ENCODE results near the gene SLC22A5. TPM values are rescaled to one million over a fixed set of nuclear protein-coding genes. Genes with fewer than 3 reads are reported as not detected.

SLC22A5 gene
- polyA plus RNA-seq, 1 donor: 14.9 TPM

DNA sequence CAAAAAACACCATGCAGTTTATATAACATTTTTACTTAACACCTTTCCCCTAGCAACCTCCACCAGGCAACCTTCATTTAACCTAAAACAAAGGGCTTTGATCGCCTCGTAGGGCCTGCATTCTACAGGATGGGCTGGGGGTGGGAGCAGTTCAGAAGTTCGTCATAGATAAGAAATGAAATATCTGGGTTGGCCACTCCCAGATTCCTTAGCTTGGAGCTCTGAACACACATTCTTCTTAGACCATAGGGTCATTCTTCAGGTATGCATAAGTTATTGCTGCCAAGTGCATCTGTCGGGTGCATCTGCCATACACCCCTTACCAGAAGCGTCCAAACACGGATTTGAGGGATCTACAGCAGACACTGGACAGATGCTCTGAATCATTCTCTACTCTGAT, 4.3 kb upstream of the SLC22A5 start:
- DNase-seq (ENCODE audit: low read depth): no peak

DNA sequence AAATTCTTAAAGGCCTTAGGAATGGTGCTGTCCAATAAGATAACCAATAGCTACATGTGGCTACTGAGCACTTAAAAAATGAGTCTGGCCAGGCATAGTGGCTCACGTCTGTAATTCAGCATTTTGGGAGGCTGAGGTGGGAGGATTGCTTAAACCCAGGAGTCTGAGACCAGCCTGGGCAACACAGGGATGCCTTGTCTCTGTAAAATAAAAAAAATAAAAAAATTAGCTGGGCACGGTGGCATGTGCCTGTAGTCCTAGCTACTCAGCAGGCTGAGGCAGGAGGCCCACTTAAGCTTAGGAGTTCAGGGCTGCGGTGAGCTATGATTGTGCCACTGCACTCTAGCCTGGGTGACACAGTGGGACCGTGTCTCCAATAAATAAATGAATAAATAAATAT, 1.3 kb upstream of the SLC22A5 start:
- DNase-seq (ENCODE audit: low read depth): no peak

DNA sequence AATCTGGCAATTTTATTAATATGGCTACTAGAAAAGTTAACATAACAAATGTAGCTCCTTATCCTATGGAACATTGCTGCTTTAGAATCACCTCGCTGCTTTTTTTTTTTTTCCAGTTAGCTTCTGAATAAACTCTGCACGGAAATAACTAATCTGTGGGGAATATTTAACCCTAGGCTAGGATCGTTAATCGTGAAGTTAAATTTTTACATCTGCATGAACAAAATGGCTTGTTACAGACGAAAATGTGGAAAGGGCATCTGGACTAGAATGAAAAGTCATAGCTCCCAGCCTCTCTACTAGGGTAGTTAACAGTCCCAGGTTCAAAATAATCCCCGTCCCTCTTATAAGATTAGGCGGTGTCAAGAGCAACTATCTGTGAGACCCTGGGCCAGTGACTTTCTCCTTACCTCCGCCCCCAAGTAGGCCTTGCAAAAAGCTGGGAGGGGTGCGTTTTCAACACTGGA, 470 bp upstream of the SLC22A5 start:
- DNase-seq (ENCODE audit: low read depth): no peak

DNA sequence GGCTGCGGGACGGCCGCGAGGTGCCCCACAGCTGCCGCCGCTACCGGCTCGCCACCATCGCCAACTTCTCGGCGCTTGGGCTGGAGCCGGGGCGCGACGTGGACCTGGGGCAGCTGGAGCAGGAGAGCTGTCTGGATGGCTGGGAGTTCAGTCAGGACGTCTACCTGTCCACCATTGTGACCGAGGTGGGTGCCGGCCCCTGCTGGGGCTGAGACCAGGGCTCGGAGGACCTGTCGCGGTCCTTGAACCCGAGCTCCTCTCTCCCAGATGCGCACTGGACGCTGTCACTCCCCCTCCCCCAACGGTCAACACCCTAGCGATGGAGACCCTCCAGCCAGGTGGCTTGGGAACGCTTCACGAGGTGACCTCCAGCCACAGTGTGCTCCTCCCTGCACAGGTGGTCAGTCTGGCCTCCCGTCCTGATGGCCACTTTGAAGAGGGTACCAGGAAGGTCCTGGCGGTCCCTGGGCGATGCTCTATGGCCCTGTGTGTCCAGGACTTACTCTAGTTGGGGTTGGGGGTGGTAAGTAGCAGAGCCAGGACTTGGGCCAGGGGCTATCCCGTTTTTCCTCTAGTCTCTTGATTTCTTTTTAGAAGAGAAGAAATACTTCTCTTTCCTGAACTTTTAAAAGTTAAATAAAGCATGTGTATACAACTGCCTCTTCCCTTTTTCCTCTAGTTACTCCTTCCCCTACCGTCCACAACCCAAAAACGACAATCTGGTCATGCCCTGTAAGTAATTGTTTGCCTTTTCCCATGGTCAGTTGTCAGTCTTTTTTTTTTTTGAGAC, 866 bp downstream of the SLC22A5 start:
- no peak for DNase-seq (ENCODE audit: low read depth)

DNA sequence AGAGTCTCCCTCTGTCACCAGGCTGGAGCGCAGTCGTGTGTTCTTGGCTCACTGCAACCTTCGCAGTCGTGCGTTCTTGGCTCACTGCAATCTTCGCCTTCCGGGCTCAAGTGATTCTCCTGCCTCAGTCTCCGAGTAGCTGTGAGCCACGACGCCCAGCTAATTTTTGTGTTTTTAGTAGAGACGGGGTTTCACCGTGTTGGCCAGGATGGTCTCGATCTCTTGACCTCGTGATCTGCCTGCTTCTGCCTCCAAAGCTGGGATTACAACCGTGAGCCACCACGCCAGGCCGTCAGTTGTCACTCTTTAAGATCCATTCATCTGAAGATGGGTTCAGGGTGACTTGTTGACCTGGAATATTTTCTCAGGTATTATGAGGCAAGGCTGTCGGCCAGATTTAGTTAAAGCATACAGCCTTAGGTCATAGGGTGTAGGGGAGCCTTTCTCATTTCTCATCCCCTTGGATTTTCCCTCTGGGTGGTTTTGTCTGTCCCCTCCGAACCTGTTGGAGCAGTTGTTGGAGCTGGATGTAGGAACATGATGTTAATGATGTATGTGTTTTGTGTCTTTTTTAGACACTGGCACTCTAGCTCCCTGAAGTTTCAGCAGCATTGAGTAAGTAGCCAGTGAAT, 1.6 kb downstream of the SLC22A5 start:
- DNase-seq (ENCODE audit: low read depth): no peak

DNA sequence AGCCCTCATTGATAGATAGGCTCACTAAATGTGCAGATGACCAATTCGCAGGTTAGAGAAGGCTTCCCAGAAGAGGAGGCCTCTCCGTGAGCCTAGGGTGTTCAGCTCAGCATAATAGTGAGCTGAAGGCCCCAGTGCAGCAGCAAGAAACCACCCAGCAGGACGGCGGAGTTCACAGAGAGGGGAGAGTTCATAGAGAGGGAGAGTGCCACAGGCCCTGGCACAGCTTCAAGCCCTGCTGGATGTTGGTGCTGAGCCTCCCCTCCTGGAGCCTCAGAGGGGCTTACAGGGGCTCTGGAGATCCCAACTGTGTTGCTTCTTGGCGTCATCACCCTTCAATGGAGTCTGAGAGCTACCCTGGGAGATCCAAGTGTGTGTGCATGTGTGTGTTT, 2.1 kb downstream of the SLC22A5 start:
- no peak for DNase-seq (ENCODE audit: low read depth)

DNA sequence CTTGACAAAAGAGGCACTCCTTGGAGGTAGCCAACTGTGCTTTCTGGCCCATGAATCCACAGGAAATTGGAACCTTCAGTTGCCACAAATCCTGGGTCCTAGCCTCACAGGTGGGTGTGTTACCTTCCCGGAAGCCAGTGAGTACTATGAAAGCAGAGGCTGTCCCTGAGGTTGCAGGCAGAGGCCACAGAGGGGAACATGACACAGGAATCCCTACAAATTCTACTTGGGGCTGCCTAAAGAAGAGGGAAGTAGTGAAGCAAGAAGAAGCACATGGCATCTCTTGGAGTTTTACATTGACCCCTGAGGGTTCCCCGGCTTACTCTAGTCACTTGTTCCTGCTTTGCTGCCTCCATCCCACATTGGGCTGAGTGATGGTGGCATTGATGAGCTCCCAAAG, 2.6 kb downstream of the SLC22A5 start:
- DNase-seq (ENCODE audit: low read depth): no peak

DNA sequence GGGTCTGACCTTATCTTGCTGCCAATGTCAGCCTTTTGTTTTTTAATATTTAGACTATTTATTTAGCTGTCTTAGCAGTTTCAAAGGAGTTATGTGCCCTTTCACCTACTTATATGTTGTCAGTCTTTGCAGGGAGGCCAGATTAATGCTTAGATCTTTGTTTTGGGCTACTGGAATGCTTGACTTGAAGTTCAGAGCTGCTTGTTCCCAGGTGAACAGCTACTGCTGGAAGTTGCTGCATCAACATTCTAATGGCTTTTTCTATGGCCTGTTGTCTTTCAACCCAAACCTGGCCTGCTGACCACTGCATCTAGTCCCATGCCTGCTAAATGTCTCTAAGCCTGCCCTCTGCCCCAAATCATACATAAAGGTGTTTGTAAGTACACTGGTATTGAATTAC, 3.0 kb downstream of the SLC22A5 start:
- DNase-seq (ENCODE audit: low read depth): no peak

DNA sequence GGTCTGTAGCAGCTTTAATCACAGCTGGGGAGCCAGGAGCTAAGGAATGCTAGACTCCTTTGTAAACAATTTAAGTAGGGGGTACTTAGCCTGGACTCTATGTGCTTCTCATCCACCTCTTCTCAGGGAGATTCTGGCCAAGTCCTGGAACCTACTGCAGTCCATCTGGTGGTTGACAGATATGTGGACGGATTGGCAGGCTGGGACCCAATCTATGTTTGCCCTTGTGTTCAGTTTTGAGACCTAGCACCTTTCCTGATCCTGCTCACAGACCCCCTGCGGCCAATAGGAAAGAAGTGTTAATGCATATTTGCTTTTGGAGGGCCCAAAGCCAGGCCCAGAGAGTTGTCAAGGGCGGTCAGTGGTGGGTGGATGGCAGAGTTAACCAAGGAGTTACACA, 6.4 kb downstream of the SLC22A5 start:
- DNase-seq (ENCODE audit: low read depth): no peak

DNA sequence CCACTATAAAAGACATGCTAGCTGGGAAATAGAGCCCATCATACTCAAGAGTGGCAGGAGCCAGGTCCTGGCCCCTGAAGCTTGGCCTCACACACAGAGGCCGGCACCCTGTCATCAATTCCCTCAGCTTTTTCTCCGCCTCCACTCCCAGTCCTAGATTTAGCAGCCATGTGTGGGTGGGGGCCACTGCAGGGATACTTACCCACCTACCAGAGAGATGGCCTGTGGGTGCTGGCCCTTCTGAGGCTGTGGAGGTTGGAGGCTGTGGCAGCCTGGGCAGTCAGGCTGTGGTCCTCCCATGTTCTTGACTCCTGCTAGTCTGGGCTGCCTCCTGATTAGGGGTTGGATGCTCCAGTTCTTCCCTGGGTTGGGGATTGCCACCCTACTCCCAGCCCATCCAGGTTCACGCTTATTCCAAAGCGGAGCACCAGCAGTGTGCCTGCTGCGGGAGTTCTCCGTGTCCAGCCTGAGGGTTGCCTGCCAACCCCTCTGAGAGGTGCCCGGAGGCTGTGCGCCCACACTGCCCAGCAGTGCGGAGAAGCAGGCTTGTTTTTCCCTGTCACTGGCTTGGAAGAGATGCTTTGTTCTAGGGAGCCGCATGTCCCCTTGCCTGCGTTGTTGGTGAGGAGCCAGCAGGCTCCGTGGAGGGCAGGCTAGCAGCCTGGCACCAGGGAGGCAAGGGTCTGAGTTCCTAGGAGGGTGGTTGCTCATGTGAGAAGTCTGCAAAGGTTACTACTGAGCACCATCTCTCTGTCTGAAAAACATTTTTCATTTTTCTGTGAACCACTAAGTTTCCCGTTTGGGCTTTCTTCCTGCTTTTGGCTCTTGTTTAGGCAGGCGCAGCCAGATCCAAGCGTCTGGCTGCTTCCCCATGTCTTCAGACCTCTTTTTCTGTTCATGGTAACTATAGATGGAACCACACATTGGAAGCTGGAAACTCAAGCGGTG, 7.5 kb downstream of the SLC22A5 start:
- no peak for DNase-seq (ENCODE audit: low read depth)

DNA sequence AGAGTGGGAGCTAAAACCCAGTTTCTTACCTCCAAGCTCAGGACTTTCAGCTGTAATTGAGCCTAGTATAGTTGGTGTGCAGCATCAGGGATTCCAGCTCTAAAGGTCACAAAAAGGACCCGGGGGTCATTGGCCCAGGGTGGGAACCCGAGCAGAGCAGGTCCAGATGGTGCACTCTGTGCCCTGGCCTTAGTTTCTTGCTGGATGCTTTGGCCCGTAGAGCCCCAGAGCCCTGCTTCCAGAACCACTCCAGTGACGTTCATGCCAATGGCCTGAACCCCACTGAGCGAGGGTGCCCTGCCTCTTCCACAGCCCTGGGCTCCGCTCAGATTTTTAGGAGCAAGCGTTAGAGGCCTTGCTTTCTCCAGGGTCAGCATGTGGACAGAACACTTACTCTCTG, 8.2 kb downstream of the SLC22A5 start:
- no peak for DNase-seq (ENCODE audit: low read depth)

DNA sequence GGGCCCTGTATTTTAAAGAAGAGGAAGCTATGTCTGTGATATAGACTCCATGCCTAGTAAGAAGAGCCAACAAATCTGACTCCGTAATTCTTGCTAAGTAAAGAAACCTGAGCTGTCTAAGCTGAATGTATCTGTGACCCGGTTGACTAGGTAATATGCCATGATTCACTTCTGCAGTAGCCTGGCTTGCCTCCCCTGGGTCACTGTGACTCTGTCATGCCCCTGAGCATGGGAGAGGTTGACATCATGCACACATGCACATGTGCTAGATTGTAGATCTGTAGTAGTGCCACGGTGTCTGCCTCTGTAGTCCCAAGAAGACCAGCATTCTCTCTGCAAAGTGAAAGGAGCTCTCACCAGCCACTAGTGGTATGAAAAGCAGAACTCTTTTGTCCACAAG, 9.1 kb downstream of the SLC22A5 start:
- no peak for DNase-seq (ENCODE audit: low read depth)

DNA sequence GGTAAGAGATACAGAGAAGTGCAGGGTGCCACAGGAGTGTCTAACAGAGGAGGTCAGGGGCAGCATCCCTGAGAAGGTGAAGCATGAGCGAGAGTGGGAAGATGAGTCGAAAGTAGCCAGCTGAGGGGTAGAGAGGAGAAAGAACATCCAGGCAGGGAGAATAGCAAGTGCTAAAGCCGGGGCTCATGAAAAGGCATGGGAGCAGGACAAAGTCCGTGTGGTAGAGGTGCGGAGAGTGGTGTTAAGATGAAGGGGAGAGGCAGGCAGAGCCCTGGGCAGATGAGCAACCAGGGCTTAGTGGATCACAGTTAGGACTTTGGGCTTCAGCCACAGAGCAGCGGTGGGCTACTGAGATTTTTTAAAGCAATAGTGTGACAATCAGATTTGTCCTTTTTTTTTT, 10.5 kb downstream of the SLC22A5 start:
- DNase-seq (ENCODE audit: low read depth): no peak

DNA sequence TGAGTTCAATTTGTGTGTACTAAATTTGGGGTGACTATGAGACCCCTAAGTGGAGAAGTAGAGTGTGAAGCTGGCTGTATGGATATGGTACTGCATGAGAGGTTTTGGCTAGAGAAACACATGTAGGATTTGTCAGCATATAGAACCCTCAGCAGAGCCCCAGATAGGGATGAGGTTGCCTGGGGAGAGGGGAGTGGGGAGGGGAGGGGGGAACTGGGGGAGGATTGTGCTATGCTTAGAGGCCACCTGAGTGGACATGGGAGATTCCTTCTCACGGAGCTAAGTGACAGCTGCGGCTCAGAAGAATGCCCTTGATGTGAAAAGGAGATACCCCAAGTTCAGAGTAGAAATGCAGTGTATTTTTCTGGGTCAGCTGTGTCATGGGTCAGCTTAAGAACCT, 11.2 kb downstream of the SLC22A5 start:
- DNase-seq (ENCODE audit: low read depth): no peak

DNA sequence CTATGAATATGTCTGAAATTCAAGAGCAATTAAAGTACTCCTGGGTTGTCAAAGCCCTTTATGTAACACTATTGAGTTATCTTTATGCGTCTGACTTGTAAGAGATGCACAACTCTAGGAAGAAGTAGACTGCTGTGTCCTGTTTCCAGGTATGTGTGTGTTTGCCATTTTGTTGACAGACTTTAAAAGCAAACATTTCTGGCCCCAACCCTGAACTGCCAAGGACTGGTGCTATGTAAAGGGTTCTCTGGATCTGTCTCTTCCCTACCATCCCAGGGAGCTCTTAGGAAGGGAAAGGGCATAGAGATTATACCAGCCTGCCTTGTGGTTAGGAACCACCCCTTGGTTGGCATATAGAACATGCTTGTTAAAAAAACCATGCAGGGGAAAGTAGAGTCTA, 12.1 kb downstream of the SLC22A5 start:
- no peak for DNase-seq (ENCODE audit: low read depth)

DNA sequence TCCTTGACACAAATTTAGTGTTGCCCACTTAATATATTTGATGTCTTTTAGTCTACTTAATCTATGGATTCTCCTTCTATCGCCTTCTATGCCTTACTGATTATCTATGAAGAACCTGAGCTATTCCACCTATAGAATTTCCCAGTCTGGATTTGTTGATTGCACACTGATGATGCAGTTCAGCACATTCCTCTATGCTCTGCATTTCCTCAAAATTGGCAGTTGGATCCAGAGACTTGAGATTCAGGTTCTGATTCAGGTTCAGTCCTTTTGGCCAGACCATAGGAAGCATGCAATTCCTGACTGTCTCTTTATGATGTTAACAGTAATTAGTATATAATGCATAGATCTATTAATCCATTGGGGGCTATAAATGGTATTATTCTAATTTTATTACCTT, 13.8 kb downstream of the SLC22A5 start:
- no peak for DNase-seq (ENCODE audit: low read depth)

DNA sequence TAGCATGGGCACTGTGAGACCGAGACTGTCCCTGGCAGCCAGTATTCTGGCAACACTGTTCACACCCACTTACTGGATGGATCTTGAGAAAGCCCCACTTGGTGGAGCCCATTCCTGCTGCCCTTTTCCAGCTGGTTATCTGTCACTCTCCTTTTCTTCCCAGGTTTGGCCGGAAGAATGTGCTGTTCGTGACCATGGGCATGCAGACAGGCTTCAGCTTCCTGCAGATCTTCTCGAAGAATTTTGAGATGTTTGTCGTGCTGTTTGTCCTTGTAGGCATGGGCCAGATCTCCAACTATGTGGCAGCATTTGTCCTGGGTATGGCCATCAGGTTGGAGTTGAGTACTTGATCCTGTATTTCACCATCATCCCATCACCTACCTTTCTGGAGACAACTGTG, 14.5 kb downstream of the SLC22A5 start:
- no peak for DNase-seq (ENCODE audit: low read depth)

DNA sequence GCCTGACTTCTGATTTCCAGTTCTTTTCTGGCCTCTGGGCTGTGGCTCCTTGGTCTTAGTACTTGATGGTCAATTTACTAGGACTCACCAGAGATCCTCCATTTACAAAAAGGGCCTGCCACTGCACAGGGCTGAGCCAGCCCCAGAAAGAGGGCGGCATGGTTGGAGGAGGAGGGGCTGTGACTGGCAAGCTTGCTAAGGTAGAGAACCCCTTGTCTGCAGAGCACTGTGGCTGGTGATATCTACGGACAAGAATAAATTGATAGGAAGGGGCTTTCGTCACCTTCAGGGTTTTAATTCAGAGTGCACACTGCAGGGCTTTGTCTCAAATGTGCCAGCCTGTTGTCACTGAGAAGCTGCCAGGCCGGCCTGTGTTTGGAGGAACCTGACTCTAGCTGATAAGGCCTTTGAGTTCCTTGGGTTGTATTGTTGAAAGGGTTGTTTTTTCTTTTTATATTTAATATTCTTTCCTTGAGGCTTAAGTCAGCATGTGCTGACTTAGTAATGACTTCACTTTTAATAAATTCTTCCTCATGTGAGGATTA, 15.1 kb downstream of the SLC22A5 start:
- DNase-seq (ENCODE audit: low read depth): no peak

DNA sequence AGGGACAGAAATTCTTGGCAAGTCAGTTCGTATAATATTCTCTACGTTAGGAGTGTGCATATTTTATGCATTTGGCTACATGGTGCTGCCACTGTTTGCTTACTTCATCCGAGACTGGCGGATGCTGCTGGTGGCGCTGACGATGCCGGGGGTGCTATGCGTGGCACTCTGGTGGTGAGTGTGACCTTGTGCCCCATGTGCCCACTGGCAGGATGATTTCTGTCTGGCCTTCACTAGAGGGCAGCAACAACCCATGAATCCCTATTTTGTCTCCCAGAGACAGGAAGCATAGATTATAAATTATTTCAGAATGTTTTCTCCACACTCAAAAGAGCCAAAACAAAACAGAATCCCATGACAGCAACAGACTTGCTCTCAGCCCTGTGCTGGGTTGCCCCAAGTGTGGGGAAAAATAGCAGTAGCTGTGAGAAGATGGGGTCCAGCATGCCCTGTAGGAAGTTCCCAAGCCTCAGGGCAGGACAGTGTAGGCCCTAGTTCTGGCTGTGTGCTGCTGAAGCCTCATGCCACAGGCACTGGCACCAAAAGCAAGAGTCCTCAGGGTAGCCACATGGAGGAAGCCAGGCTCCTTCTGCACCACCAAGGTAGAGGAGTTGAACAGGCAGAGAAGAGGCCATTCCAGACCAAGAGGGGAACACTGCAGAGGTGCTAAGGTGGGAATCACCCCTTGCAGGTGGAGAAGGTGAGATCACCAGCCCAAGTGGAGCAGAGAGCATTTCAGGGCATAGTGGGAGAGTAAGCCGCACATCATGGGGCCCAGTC, 16.0 kb downstream of the SLC22A5 start:
- no peak for DNase-seq (ENCODE audit: low read depth)

DNA sequence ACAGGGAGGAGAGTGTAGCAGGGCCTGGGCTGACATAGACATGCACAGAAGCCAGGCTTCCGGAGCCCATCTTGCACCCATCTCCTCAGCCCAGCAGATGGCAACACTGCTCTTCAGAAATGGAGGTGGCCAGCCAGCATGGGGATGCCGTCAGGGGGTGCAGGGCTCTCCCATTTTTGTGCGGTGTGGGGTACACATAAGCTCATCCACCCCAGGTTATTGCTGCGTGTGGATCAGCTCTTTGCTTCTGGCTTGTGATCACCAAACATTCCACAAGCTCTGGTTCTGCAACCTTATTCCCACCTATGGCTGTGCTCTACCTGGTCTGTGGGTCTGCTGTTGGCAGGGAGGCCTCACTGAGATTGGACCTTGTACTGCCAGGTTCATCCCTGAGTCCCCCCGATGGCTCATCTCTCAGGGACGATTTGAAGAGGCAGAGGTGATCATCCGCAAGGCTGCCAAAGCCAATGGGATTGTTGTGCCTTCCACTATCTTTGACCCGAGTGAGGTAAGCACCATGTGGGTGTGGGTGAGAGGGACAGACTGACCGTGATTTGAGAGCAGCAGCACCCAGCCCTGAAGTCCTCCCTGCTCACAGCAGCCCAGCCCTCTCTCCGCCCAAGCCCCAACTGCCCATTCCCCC, 17.3 kb downstream of the SLC22A5 start:
- DNase-seq (ENCODE audit: low read depth): no peak

DNA sequence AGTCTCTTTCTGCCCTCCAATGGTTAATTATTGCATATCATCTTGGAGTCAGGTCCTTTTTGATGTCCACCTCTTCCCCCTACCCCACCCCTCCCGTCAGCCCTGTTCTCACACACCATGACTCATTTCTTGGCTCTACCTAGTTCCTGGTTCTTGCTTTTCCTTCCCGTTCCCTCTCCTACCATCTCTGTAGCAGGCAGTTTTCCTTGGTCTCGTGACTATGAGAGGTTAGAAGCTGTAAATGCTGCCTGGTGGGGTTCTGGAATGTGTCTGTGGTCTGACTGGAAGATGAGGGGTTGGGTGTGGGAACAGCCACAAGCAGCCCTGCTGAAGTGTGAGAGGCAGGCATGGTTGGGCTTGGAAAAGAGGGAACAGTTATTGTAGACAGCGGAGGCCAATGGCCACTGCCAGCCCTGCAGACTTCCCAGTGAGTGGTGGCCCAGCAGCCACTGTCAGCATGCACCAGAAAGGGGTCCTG, 18.2 kb downstream of the SLC22A5 start:
- DNase-seq (ENCODE audit: low read depth): no peak
